Measurements from ENCODE around the gene UNC80. TPM values are rescaled to one million over a fixed set of nuclear protein-coding genes. Genes with fewer than 3 reads are reported as not detected.
"Not testable (repeated sequence)": the region's sequence is repeated elsewhere in the genome, so short reads cannot be mapped to it uniquely, and the experiment has no call there.

UNC80 gene
- total RNA-seq, 2 donors from 2014 or later, result not detected

DNA sequence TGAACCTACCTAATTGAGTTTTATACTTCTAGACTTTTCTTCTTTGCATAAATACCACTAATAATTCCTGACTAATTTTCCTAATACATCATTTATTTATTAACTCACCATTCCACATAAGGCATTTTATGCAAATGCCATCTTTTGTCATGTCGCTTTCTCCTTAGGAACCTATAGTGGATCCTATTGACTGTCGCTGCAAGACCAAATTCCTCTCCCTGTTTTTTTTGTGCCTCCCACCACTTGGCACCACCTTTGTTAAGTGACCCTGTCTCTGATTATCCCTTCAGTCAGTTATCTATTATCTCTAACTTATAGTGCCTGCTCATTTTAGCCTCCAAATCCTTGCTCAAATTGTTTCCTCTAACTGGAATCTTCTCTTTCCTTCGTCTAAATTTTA is 19.5 kb downstream of the UNC80 start:
- no peak for DNase-seq (ENCODE audit: low spot score)
- intact Hi-C loops (cut with DNase I), result no loop called here

DNA sequence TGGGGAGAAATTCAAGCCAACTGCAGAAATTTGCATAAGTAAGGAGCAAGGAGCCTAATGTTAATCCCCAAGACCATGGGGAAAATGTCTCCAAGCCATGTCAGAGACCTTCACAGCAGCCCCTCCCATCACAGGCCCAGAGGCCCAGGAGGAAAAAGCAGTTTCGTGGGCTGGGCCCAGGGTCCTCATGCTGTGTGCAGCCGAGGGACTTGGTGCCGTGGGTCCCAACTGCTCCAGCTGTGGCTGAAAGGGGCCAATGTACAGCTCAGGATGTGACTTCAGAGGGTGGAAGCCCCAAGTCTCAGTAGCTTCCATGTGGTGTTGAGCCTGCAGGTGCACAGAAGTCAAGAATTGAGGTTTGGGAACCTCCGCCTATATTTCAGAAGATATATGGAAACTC is 23.8 kb downstream of the UNC80 start:
- intact Hi-C loops (cut with DNase I); DNase-seq (ENCODE audit: low spot score): not testable (repeated sequence)

DNA sequence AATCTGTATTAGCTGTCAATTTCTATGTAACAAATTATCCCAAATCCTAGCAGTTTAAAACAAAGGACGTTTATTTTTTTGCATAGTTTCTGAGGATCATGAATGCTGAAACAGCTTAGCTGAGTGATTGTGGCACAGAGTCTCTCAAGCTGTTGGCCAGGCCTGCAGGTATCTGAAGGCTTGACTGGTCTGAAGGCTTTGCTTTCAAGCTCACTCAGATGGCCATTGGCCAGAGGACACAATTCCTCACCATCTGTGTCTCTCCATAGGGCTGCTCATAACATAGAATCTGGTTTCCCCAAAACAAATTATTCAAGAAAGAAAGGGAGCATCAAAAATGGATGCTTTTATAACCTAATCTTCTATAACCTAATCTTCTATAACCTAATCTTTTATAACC is 33.7 kb downstream of the UNC80 start:
- intact Hi-C loops (cut with DNase I), result no loop called here
- no peak for DNase-seq (ENCODE audit: low spot score)

DNA sequence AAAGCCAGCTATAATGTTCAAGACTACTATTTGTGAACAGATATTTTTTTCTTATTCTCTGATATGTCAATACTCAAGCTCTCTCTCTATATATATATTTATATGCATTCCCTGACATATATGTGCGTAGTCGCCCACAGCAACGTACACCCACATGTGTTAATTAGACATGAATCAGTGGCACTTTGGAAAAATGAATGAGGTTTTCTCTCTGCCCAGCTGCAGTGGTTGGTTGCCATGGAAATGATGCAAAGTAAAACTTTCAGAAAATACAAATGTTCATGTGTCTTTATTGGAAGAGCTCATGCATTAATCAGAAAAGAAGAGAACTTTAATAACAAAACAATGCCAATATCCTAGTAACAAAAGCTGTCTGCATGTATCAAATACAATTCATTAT is 34.7 kb downstream of the UNC80 start:
- intact Hi-C loops (cut with DNase I), result no loop called here
- DNase-seq (ENCODE audit: low spot score), result no peak

DNA sequence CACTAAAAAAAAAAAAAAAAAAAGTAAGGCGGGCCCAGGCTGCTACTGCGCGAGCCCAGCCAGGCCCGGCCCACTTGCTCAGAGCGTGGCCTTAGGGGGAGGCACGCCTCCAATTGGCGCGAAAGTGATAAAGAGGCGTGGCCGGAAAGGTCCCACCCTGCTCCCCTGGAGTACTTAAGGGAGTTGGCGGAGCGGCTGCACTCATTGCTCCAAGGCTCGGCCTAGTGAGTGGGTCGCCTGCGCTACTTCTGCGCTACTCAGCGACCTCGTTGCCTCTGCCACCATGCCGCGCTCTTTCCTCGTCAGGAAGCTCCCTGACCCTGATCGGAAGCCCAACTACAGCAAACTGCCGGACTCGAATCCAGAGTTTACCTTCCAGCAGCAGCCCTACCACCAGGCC is 36.9 kb downstream of the UNC80 start:
- intact Hi-C loops (cut with DNase I), result no loop called here
- no peak for DNase-seq (ENCODE audit: low spot score)

DNA sequence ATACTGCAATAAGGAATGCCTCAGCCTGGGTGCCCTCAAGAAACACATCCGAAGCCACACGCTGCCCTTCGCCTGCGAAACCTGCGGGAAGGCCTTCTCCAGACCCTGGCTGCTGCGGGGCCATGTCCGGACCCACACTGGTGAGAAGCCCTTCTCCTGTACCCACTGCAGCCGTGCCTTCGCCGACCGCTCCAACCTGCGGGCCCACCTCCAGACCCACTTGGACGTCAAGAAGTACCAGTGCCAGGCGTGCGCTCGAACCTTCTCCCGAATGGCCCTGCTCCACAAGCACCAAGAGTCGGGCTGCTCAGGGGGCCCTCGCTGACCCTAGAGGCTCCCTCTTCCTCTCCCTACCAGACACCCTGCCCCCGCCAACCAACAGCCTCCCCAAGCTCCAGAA is 37.6 kb downstream of the UNC80 start:
- DNase-seq (ENCODE audit: low spot score), result no peak
- intact Hi-C loops (cut with DNase I), result no loop called here

DNA sequence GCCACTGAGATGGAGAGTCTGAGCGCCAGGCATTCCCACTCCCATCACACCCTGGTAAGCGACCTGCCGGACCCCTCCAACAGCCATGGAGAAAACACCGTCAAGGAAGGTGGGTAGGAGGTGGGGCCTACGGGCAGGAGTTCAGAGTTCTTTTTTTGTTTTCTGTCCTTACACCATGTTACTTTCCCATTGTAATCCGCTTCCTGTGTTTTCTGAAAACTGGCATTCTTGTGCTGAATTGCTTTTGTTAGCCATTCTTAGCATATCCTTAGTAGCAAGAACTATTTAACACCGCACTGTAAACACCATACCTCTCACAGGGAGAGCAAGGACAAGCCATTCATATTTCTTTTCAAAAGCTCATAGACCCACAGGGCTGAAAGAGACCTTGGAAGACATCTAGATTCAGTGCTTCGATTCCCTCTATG is 46.2 kb downstream of the UNC80 start:
- intact Hi-C loops (cut with DNase I), result no loop called here
- DNase-seq (ENCODE audit: low spot score), result no peak

DNA sequence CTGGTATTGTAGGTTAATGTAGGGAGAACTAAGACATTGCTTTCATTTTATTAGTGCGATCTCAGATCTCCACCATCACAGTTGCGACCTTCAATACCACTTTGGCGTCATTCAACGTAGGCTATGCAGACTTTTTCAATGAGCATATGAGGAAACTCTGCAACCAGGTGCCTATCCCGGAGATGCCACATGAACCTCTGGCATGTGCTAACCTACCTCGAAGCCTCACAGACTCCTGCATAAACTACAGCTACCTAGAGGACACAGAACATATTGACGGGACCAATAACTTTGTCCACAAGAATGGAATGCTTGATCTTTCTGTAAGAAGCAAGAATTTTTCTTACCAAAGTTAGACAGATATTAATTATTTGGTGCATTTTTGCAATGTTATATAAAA is 47.3 kb downstream of the UNC80 start:
- no peak for DNase-seq (ENCODE audit: low spot score)
- intact Hi-C loops (cut with DNase I), result no loop called here

DNA sequence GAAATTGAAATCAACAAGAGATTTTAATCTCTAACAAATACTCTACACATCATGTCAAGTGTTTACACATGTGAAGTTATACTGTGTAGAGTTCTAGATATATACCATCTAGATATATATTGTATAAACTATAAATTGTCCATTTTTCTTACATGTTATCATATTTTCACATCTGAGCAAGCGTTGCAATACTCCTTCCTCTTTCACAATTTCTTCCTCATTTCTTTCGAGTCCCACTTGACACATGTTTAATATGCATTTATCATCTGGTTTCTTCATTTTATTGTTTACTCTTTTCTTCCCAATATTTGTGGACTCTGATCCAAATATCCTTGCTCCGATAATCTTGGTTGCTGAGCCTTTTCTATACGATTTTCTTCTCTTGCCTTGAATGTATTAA is 50.2 kb downstream of the UNC80 start:
- DNase-seq (ENCODE audit: low spot score), result no peak
- intact Hi-C loops (cut with DNase I), result no loop called here

DNA sequence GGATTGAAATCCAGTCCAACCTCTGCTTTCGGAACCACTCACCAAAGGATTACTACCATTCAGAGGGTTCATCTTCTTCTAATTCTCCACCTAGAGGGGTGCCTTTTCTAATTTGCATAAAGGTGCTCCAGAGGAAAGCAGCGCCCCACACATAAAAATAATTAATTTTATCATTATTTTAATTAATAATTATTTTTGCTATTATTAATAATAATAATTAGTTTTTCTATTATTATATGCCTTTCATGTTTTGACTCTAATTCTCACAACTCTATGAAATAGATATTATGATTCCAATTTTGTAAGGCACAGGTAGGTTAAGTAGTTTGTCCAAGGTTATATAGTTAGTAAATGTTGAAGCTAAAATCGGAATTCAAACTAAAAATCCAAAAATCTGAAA is 51.9 kb downstream of the UNC80 start:
- DNase-seq (ENCODE audit: low spot score), result no peak
- intact Hi-C loops (cut with DNase I), result no loop called here

DNA sequence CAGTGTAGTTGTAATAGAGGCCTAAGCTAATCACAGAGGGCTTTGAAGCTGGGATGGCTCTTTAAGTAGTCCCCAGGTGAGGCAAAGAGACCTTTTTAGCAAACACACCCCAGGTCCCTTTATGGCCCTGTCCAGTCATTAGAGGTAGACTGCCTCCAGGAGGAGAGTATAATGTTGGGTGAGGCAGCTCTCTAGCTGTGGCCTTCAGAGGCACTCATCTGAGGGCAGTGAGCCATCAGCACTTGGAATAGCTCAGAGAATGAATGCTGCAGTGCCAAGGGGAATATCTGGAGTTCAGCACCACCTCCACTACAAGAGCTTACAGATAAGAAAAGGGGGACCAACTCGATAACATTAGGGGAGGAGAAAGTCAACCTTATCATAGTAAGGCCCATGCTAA is 52.8 kb downstream of the UNC80 start:
- DNase-seq (ENCODE audit: low spot score), result no peak
- intact Hi-C loops (cut with DNase I), result no loop called here

DNA sequence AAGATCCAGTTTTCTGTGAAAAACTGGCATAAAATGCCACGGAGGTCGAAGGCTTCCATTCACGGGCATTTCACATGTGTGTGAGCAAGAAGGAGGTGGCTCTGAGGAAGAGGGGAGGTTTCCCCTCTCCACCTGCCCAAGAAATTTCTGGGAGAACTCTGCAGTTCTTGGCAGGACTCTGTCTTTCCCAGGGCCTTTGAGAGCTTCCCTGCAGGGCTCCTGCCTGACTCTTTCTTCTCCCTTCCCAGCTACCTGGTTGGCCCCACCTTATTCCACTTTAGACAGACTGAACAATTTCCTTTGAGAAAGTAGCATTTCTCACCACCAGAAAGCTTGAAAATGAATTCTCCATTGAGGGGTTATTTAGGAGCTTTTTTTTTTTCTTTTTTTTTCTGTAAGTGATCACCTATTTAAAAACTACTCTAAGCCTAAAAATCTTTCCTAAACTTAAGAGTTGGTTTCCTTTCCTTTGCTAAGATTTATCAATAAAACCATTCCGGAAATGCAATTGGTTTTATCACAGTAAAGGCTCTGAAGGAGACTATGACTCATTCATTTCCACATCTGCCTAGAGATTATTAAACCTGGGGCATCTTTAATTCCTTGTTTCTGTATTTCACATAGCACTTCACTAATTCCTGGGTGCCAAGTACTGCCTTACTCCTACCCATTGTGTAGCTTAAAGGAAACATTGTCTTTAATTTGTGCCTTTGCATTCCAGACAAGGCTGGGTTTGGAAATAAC is 59.3 kb downstream of the UNC80 start:
- DNase-seq (ENCODE audit: low spot score), result no peak
- intact Hi-C loops (cut with DNase I), result no loop called here

DNA sequence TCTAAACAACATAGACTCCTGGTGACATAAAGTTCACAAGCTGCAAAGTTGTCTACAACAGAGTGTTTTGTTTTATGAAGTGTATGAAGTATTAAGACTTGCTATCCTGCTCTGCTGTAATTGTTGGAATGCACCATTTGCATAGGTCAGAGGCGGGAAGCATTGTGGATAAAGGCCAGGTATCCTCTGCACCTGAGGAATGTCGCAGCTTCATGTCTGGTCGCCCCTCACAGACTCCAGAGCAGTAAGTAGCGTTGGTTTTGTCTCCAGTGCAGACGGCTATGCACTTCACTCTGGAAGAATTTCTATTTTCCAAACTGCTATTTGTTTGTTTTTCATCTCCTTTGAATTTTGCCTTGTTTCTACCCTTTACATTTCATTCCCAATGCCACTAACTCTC is 63.1 kb downstream of the UNC80 start:
- intact Hi-C loops (cut with DNase I), result no loop called here
- no peak for DNase-seq (ENCODE audit: low spot score)

DNA sequence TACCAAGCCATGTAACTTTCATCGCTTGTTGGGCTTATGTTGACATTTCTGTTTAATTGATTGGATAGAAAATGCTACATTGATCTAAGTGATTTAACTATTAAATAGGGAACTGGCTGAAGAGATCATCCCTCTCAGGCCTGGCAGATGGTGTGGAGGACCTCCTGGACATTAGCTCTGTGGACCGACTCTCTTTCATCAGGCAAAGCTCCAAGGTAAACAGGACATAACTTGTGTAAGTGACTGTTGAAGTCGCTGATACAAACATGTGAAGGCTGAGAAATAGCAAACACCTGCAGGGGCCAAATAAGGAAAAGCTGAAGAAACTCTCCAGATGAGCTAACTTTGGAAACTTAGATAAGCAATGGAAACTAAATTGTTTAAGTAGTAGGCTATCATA is 68.8 kb downstream of the UNC80 start:
- no peak for DNase-seq (ENCODE audit: low spot score)
- intact Hi-C loops (cut with DNase I), result no loop called here

DNA sequence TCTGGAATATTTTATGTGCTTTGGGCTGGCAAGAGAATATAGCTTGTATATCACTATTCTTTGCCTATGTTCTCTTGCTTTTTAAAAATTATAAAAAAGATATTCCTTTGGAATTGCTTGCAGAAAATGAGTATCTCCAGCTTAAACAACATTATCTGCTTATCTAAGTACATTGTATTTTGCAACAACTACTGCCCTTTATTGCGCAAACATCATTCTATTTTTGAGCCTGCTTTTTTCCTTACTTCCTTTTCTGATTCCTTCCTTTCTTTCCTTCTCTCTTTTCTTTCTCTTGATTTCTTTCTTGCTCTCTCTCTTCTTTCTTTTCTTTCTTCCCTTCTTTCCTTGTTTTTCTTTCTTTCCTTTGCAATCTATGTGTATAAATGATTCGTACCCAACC is 74.0 kb downstream of the UNC80 start:
- DNase-seq (ENCODE audit: low spot score), result no peak
- intact Hi-C loops (cut with DNase I), result no loop called here

DNA sequence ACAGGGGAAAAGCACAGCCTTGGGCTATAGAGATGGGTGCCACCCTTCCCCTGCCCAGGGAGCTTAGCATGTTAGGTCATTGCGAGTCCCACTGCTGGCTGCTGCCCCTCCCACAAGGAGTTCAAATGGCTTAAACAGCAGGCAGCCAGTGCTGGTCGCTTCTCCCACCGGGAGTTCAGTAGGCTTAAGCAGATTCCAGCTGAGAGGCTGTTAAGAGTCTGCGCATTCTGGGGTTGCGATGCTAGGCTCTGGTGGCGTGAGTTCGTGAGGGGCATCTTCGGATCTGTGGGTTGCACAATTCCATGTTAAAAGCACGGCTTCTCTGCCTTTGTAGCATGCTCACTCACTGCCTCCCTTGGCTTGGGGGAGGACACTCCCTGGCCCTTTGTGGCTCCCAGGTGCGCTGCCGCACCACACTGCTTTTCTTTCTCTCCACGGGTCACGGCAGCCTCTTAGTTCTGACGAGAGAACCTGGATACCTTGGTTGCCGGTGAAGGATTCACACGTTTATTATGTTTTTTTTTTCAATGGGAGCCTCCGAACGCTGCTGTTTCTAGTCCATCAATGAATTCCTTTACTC is 93.2 kb downstream of the UNC80 start:
- intact Hi-C loops (cut with DNase I), result loop anchor here in 1 of 2 donors (5.0 kb wide), 1 partner anchor 652 kb away; no protein-coding TSS in a partner anchor
- DNase-seq (ENCODE audit: low spot score), result no peak

DNA sequence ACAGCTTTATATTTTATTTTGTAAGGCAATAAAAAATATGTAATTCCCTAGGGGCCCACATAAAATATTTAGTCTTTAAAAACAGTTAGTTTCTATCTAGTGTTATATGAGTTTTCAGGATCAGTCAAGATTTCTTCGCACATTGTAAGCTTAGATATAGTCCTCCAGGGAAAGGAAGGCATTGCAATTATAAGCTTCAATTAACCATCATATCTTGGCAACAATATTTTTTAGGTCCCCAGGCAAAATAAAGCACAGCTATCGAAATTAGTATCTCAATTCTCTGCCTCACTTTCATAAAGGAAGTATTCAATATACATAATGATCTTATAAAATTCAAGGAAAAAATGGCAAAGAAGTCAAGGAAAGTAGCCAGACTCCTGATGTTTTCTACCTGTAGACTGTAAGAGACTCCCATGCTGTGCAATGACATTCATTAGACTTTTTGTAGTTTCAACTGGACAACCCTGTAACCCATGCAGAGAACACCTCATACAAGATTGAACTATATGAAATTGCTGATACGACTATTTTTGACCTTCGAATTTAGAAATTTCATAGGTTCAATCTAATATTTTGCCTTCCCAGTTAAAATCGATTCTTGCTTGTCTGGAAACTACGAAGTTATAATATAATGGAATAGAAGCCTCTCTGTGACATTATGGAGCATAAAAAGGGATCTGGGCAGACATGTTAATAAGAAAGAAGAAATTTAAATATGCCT is 96.8 kb downstream of the UNC80 start:
- intact Hi-C loops (cut with DNase I), result no loop called here
- DNase-seq (ENCODE audit: low spot score), result no peak

DNA sequence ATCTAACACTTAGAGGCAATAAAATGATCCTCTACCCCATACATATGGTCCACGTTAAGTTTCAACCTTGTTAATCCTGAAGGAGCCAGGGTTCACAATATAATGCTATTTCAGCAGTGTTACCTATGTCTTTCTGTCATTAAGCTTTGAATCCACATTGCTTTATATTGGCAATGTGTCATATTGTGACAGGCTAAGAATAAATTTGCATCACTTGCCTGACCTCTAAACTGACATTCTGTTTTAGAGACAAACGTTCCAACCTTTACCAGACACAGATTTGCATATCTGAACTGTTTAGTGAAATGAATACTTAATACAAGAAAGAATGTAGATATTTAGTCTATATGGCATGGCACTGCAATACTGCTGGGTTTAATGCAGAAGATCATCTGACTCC is 98.4 kb downstream of the UNC80 start:
- no peak for DNase-seq (ENCODE audit: low spot score)
- intact Hi-C loops (cut with DNase I), result no loop called here

DNA sequence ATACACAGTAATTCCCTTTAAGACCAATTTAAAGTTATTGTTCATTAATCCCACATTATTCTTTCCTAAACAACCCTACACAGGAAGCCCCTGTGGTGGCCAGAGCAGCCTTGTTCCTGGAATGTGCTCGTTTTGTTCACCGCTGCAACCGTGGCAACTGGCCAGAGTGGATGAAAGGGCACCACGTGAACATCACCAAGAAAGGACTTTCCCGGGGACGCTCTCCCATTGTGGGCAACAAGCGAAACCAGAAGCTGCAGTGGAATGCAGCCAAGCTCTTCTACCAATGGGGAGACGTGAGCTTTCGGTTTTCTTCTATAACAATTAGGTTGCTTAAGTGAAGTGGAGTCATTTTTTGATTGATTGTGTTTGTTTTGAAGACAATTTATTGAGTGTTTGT is 101.0 kb downstream of the UNC80 start:
- intact Hi-C loops (cut with DNase I), result no loop called here
- DNase-seq (ENCODE audit: low spot score), result no peak

DNA sequence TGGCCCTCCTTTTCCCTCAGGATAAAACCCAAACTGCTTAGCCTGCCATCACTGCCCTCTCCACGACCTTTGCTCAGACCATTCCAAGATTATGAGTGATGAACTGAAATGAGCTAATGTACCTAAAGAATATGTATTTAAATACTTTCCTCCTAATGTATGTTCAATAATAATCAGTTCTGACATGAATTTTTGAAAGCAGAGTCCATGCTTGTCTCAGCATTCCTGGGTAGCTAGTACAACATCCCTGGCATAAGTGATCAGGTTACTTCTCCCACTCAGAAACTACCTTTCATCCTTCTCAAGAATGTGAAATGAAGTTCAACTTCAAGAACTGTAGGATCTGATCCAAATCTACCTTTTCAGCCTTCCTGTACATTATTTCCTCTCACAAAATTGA is 103.6 kb downstream of the UNC80 start:
- intact Hi-C loops (cut with DNase I), result no loop called here
- no peak for DNase-seq (ENCODE audit: low spot score)

DNA sequence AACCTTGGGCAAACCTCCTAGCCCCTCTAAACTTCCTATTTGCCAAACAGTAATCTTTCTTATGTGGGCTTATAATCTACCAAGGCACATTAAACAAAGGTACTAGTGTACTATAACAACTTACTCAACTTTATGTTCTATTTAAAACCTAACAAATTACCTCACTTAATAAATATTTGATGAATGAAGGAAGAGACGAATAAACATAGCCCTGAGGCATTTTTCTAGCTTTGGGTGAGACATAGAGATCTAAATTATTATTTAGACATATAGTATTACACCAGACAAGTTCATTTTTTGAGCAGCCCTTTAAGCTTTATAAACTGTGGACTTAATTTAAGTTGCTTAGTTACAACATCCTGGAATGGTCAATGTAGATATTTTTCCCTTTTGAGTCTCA is 104.6 kb downstream of the UNC80 start:
- DNase-seq (ENCODE audit: low spot score), result no peak
- intact Hi-C loops (cut with DNase I), result no loop called here

Measured in posterior vena cava (tissue), 2 donors.